COLO829 (cell line): ENCODE measurements around the gene UQCC3.
"Not testable (repeated sequence)": the region's sequence is repeated elsewhere in the genome, so short reads cannot be mapped to it uniquely, and the experiment has no call there.

ENCODE experiments used
- DNase-seq: peaks from one replicate; pipeline ENCODE4 v3.0.0; 2012; ENCODE audit warnings: low spot score

UQCC3 gene

GRCh38 chr11:62703921-62704320, 32.4 kb downstream of the UQCC3 start:
- not testable (repeated sequence) for DNase-seq

GRCh38 chr11:62705413-62705812, 33.9 kb downstream of the UQCC3 start:
- peak; percentile 16 for DNase-seq

GRCh38 chr11:62705880-62706849, 34.7 kb downstream of the UQCC3 start:
- DNase-seq: peak; percentile 87

- DNase-seq: no peak
Measured at GRCh38 chr11:62706850-62707247, 35.4 kb downstream of the UQCC3 start.

- no peak for DNase-seq
Measured at GRCh38 chr11:62707277-62707861, 35.9 kb downstream of the UQCC3 start, which contains the start of the genes BSCL2 and GNG3. TSS of gene BSCL2 (minus strand) at chr11:62707424. CDS start at chr11:62707195, 229 bp downstream. TSS of gene GNG3 (plus strand) at chr11:62707676. CDS start at chr11:62708296, 620 bp downstream.

- DNase-seq: no peak
Measured at GRCh38 chr11:62708392-62708791, 36.9 kb downstream of the UQCC3 start.

- no peak for DNase-seq
Measured at GRCh38 chr11:62708793-62709192, 37.3 kb downstream of the UQCC3 start.

- DNase-seq: peak; percentile 94
Measured at GRCh38 chr11:62709247-62710000, 38.0 kb downstream of the UQCC3 start.

GRCh38 chr11:62710001-62710345, 38.5 kb downstream of the UQCC3 start:
- no peak for DNase-seq

- DNase-seq: no peak
Measured at GRCh38 chr11:62712276-62712812, 40.9 kb downstream of the UQCC3 start.

GRCh38 chr11:62712861-62713260, 41.4 kb downstream of the UQCC3 start:
- DNase-seq: no peak

- DNase-seq: no peak
Measured at GRCh38 chr11:62713343-62713742, 41.9 kb downstream of the UQCC3 start.

- DNase-seq: no peak
Measured at GRCh38 chr11:62715150-62716130, 44.0 kb downstream of the UQCC3 start.

- no peak for DNase-seq
Measured at GRCh38 chr11:62716206-62716605, 44.7 kb downstream of the UQCC3 start.

- DNase-seq: no peak
Measured at GRCh38 chr11:62716816-62717215, 45.3 kb downstream of the UQCC3 start.

- no peak for DNase-seq
Measured at GRCh38 chr11:62719302-62719978, 48.0 kb downstream of the UQCC3 start.

- DNase-seq: no peak
Measured at GRCh38 chr11:62721994-62722393, 50.5 kb downstream of the UQCC3 start.
